Heart left ventricle (tissue), 16 donors: ENCODE results near the gene COPB1. TPM values are rescaled to one million over a fixed set of nuclear protein-coding genes. Genes with fewer than 3 reads are reported as not detected.

ENCODE experiments used
- ATAC-seq, 4 donors: fragments of 200-7000 bp; cut with Tn5 transposase; one replicate each; pipeline ENCODE4 v1.9.1; 2020 to 2022; ENCODE audit warnings: moderate library complexity in 4 of 4, mild to moderate bottlenecking in 3 of 4, moderate number of reproducible peaks in 1 of 4
- DNase-seq, 5 donors: peaks; one replicate each; pipeline ENCODE4 v3.0.0-alpha.2; 2020
- H3K27ac ChIP-seq, 12 donors: fragments of 200-600 bp; sonication (generic) in 4 of 12; one replicate each; pipeline versions ENCODE4 v1.5.0 to v1.8.0; 2016 to 2022; ENCODE audit warnings: mild to moderate bottlenecking in 2 of 12
- H3K27me3 ChIP-seq, 9 donors: fragments of 200-600 bp; sonication (generic) in 2 of 9; one replicate each; pipeline versions ENCODE4 v1.5.1 to v1.8.0; 2016 to 2022; ENCODE audit warnings: mild to moderate bottlenecking in 3 of 9
- H3K36me3 ChIP-seq, 9 donors: fragments of 200-600 bp; sonication (generic) in 2 of 9; one replicate each; pipeline versions ENCODE4 v1.5.0 to v1.8.0; 2018 to 2022; ENCODE audit warnings: mild to moderate bottlenecking in 2 of 9
- H3K4me1 ChIP-seq, 12 donors: fragments of 200-600 bp; sonication (generic) in 4 of 12; one replicate each; pipeline versions ENCODE4 v1.5.0 to v1.8.0; 2016 to 2022; ENCODE audit warnings: mild to moderate bottlenecking in 3 of 12
- H3K4me3 ChIP-seq, 12 donors: fragments of 200-600 bp; sonication (generic) in 4 of 12; one replicate each; pipeline versions ENCODE4 v1.5.0 to v1.8.0; 2017 to 2022; ENCODE audit warnings: mild to moderate bottlenecking in 9 of 12, moderate library complexity in 4 of 12
- H3K9me3 ChIP-seq, 12 donors: fragments of 200-600 bp; sonication (generic) in 4 of 12; one replicate each; pipeline versions ENCODE4 v1.5.0 to v1.8.0; 2016 to 2022; ENCODE audit warnings: mild to moderate bottlenecking in 1 of 12
- CTCF ChIP-seq, 12 donors: fragments of 200-600 bp; sonication (generic) in 4 of 12; IDR thresholded peaks; one replicate each; pipeline versions ENCODE4 v1.5.0 to v1.8.0; 2018 to 2022; ENCODE audit warnings: antibody characterized with exemption in 12 of 12, mild to moderate bottlenecking in 5 of 12
- POLR2A ChIP-seq, 2 donors: fragments of 450-650 bp; IDR thresholded peaks; one replicate each; pipeline ENCODE4 v1.6.1; 2017; ENCODE audit warnings: antibody characterized with exemption in 2 of 2, mild to moderate bottlenecking in 2 of 2, moderate library complexity in 2 of 2
- WGBS, 4 donors: extraction: QIAGEN DNeasy Blood & Tissue Kit in 2 of 4; methylation state at CpG; one replicate each; pipeline versions ENCODE4 v1.1.5 to v1.1.7; 2013 to 2018; 5-methylcytosine and 5-hydroxymethylcytosine counted together
- intact Hi-C, 10 donors: fragments of 100-400 bp; cut with DNase I; formaldehyde crosslinking; loops; one replicate each; pipeline versions ENCODE4 v1.11.1 to v1.14.2; 2022
- polyA plus RNA-seq, 2 donors: library from polyadenylated mRNA; stranded (reverse); fragments of 200-250 nt; gene quantifications; one replicate each; pipeline ENCODE4 v1.2.3, GENCODE V29; 2013
- total RNA-seq, 9 donors: library from RNA; depleted of rRNA in 2 of 9; stranded (reverse); fragments of >200 nt in 2 of 9; fragmentation: NEBNext Ultra II Directional in 3 of 9; extraction: Animal tissue kit (Norgen Biotek cat#: 25700) in 3 of 9; gene quantifications; one replicate each; pipeline versions ENCODE4 v1.1.0 to v1.2.4, GENCODE V29; 2016 to 2023
- donor health status: ischemic (EF 13 %, LVEDD 7.1; RV severe dilation, severe dysfunction).
- donor health status: healthy with polysubstance abuse.
- donor health status: DM: no; HTN: yes; CAD: no.
- donor health status: DM: no; HTN: no; CAD: no.
- donor health status: ischemic (EF 25% LVEDD 6.9; RV normal size, moderate dysfunction).
- donor health status: ischemic (EF 25% LVEDD 5.7; RV mildly dilated, moderate dysfunction).
- donor health status: healthy.
- donor health status: DM: yes; HTN: yes; CAD: no.
- donor health status: ischemic (EF 35%, LVEDD 5.7; RV mildly dilated, moderate dysfunction).
- donor health status: nonischemic (EF 11% LVEDD 7.7; RV severe dilation, severe dysfunction).
- donor health status: DM: yes; HTN: yes; CAD: no.
- donor health status: PGD.
- donor health status: ischemic (EF 29% LVEDD 5.4; RV normal size, mild dysfunction).
- donor health status: nonischemic (EF 23%, LVEDD 6.1; RV moderate dilation, normal function).

COPB1 gene
- total and polyA plus RNA-seq, 11 donors: 23.4 to 72.1 (median 51.3) TPM

- Histone ChIP-seq H3K36me3 (no peaks in the 10 kb centered on the region), H3K27me3 (no peaks in the 10 kb centered on the region), H3K9me3 (no peaks in the 10 kb centered on the region), H3K4me1 (no peaks in the 10 kb centered on the region), H3K4me3 (no peak overlapping the region), H3K27ac (no peak overlapping the region)
- ATAC-seq: no peak
- TF ChIP-seq CTCF (IDR thresholded peaks at IDR 0.05) (no peak), POLR2A (IDR thresholded peaks at IDR 0.05) (no peak)
- DNase-seq: no peak
- 92 to 100% (median 95%) methylated on average over 2 of the region's 2 CpGs for WGBS, 4 donors
- intact Hi-C loops: loop anchor here in 6 of 10 donors (5.0 to 10.0 kb wide), 4 partner anchors 245 to 547 kb away; partner anchors contain the start of genes CALCB (in 4 of the 6) and CYP2R1 (in 1 of the 6)
Observed at GRCh38 chr11:14529951-14530350, 30.3 kb upstream of the COPB1 start.

GRCh38 chr11:14529321-14529720 lies 29.7 kb upstream of the COPB1 start:
- DNase-seq: no peak
- no peaks in the 10 kb centered on the region for H3K27me3 ChIP-seq
- no peak for TF ChIP-seq POLR2A (IDR thresholded peaks at IDR 0.05)
- no peak for TF ChIP-seq CTCF (IDR thresholded peaks at IDR 0.05)
- H3K27ac ChIP-seq: no peak overlapping the region
- ATAC-seq: no peak
- no peaks in the 10 kb centered on the region for H3K4me1 ChIP-seq
- no peak overlapping the region for H3K4me3 ChIP-seq
- intact Hi-C loops: loop anchor here in 1 of 10 donors (10.0 kb wide), 1 partner anchor 545 kb away; the partner anchor contains the start of gene CALCB
- H3K36me3 ChIP-seq: no peaks in the 10 kb centered on the region
- no peaks in the 10 kb centered on the region for H3K9me3 ChIP-seq
- WGBS, 4 donors: 80 to 90% (median 88%) methylated on average over 3 of the region's 3 CpGs

- H3K9me3 ChIP-seq: no peaks in the 10 kb centered on the region
- peaks cover 0 to 10% (median 7%) of the 10 kb centered on the region in 9 donors for H3K36me3 ChIP-seq
- no peak overlapping the region for H3K27ac ChIP-seq
- 98 to 100% (median 99%) methylated on average over 1 of the region's 1 CpG for WGBS, 4 donors
- TF ChIP-seq POLR2A (IDR thresholded peaks at IDR 0.05) (no peak), CTCF (IDR thresholded peaks at IDR 0.05) (no peak)
- no peak overlapping the region for H3K4me3 ChIP-seq
- no peak for DNase-seq
- no peak for ATAC-seq
- peaks cover 5 to 24% (median 15%) of the 10 kb centered on the region in 12 donors for H3K4me1 ChIP-seq
- intact Hi-C loops: loop anchor here in 5 of 10 donors (5.0 to 10.0 kb wide), 3 partner anchors 370 to 552 kb away; partner anchors contain the start of genes CYP2R1 (in 4 of the 5) and CALCB (in 1 of the 5)
- no peaks in the 10 kb centered on the region for H3K27me3 ChIP-seq
Observed at GRCh38 chr11:14522801-14523200, 23.2 kb upstream of the COPB1 start.

GRCh38 chr11:14522245-14522644 lies 22.6 kb upstream of the COPB1 start:
- H3K9me3 ChIP-seq: no peaks in the 10 kb centered on the region
- peaks cover 5 to 24% (median 15%) of the 10 kb centered on the region in 12 donors for H3K4me1 ChIP-seq
- WGBS, 4 donors: 94 to 100% (median 99%) methylated on average over 1 of the region's 1 CpG
- ATAC-seq: no peak
- no peaks in the 10 kb centered on the region for H3K27me3 ChIP-seq
- H3K36me3 ChIP-seq: peaks cover 0 to 15% (median 12%) of the 10 kb centered on the region in 9 donors
- intact Hi-C loops: loop anchor here in 5 of 10 donors (5.0 to 10.0 kb wide), 3 partner anchors 370 to 553 kb away; partner anchors contain the start of genes CYP2R1 (in 4 of the 5) and CALCB (in 1 of the 5)
- no peak overlapping the region for H3K27ac ChIP-seq
- H3K4me3 ChIP-seq: no peak overlapping the region
- TF ChIP-seq POLR2A (IDR thresholded peaks at IDR 0.05) (no peak), CTCF (IDR thresholded peaks at IDR 0.05) (no peak)
- DNase-seq: no peak
